Loucy (cell line): ENCODE measurements around the gene FHIT.

ENCODE experiments used
- H2AFZ ChIP-seq: fragments of 200-600 bp; sonication (generic); 2 replicates; pipeline ENCODE4 v1.6.0; 2016; ENCODE audit warnings: antibody characterized with exemption, mild to moderate bottlenecking, low read length, moderate library complexity
- H3F3A ChIP-seq: fragments of 200-600 bp; 2 replicates; pipeline ENCODE4 v1.6.0; 2016; ENCODE audit warnings: antibody characterized with exemption, low read depth, mild to moderate bottlenecking
- H3K27me3 ChIP-seq: fragments of 200-600 bp; sonication (generic); 2 replicates; pipeline ENCODE4 v1.6.1; 2014; ENCODE audit warnings: low read length, mild to moderate bottlenecking; ENCODE audit not compliant: insufficient read depth, poor library complexity, severe bottlenecking
- H3K36me3 ChIP-seq: fragments of 200-600 bp; sonication (generic); 2 replicates; pipeline ENCODE4 v1.6.1; 2016; ENCODE audit warnings: low read length; ENCODE audit not compliant: insufficient read depth
- H3K4me1 ChIP-seq: fragments of 200-600 bp; sonication (generic); 2 replicates; pipeline ENCODE4 v1.5.1; 2014; ENCODE audit warnings: low read length, mild to moderate bottlenecking; ENCODE audit not compliant: insufficient read depth, poor library complexity, severe bottlenecking
- H3K4me2 ChIP-seq: fragments of 200-600 bp; sonication (generic); 2 replicates; pipeline ENCODE4 v1.6.0; 2014; ENCODE audit warnings: antibody characterized with exemption, low read length, low read depth, mild to moderate bottlenecking; ENCODE audit not compliant: poor library complexity, severe bottlenecking
- H3K4me3 ChIP-seq: fragments of 200-600 bp; sonication (generic); 2 replicates; pipeline ENCODE4 v1.5.1; 2014; ENCODE audit warnings: low read length, mild to moderate bottlenecking, mixed read lengths; ENCODE audit not compliant: poor library complexity, severe bottlenecking
- H3K79me2 ChIP-seq: fragments of 200-600 bp; sonication (generic); 2 replicates; pipeline ENCODE4 v1.6.1; 2014; ENCODE audit warnings: low read length; ENCODE audit not compliant: insufficient read depth
- H3K9ac ChIP-seq: fragments of 200-600 bp; sonication (generic); 2 replicates; pipeline ENCODE4 v1.6.0; 2014; ENCODE audit warnings: mild to moderate bottlenecking, low read depth, low read length, moderate library complexity; ENCODE audit not compliant: poor library complexity, severe bottlenecking
- H3K9me2 ChIP-seq: fragments of 200-600 bp; sonication (generic); replicated peaks from 2 replicates; pipeline ENCODE4 v1.6.1; 2016; ENCODE audit warnings: low read depth, low read length, mixed read lengths
- H3K9me3 ChIP-seq: fragments of 200-600 bp; sonication (generic); 2 replicates; pipeline ENCODE4 v1.6.1; 2014; ENCODE audit warnings: mild to moderate bottlenecking, antibody characterized with exemption, low read length, low read depth; ENCODE audit not compliant: insufficient read depth
- H4K20me1 ChIP-seq: fragments of 200-600 bp; sonication (generic); 2 replicates; pipeline ENCODE4 v1.6.0; 2014; ENCODE audit warnings: antibody characterized with exemption, low read length, mild to moderate bottlenecking; ENCODE audit not compliant: insufficient read depth, poor library complexity, severe bottlenecking
- CTCF ChIP-seq: fragments of 200-600 bp; sonication (generic); conservative IDR thresholded peaks from 2 replicates; pipeline ENCODE4 v1.5.1; 2014; ENCODE audit warnings: mild to moderate bottlenecking, antibody characterized with exemption, low read length
- EZH2phosphoT487 ChIP-seq: fragments of 200-600 bp; IDR thresholded peaks from 2 replicates; pipeline ENCODE4 v1.6.1; 2018; ENCODE audit warnings: antibody characterized with exemption, mild to moderate bottlenecking, moderate library complexity, borderline replicate concordance

Gene FHIT

GRCh38 chr3:60424942-60425341, 826.3 kb downstream of the FHIT start:
- no peaks in the 10 kb centered on the region for H3K9me3 ChIP-seq
- H4K20me1 ChIP-seq: no peaks in the 10 kb centered on the region
- H3K4me3 ChIP-seq: no peak overlapping the region
- H2AFZ ChIP-seq: no peak overlapping the region
- H3K9me2 ChIP-seq: no peaks in the 10 kb centered on the region
- TF ChIP-seq CTCF (no peak), EZH2phosphoT487 (no peak)
- H3K36me3 ChIP-seq: no peaks in the 10 kb centered on the region
- no peaks in the 10 kb centered on the region for H3K79me2 ChIP-seq
- H3K4me1 ChIP-seq: peaks cover 12% of the 10 kb centered on the region
- no peak overlapping the region for H3K9ac ChIP-seq
- H3K27me3 ChIP-seq: no peaks in the 10 kb centered on the region
- H3F3A ChIP-seq: no peaks in the 10 kb centered on the region
- no peak overlapping the region for H3K4me2 ChIP-seq

- no peaks in the 10 kb centered on the region for H3K79me2 ChIP-seq
- no peaks in the 10 kb centered on the region for H3K27me3 ChIP-seq
- no peak overlapping the region for H3K4me2 ChIP-seq
- no peaks in the 10 kb centered on the region for H3F3A ChIP-seq
- H2AFZ ChIP-seq: no peak overlapping the region
- no peaks in the 10 kb centered on the region for H4K20me1 ChIP-seq
- TF ChIP-seq EZH2phosphoT487: no peak
- TF ChIP-seq CTCF: no peak
- H3K9me2 ChIP-seq: no peaks in the 10 kb centered on the region
- no peaks in the 10 kb centered on the region for H3K36me3 ChIP-seq
- no peaks in the 10 kb centered on the region for H3K9me3 ChIP-seq
- no peak overlapping the region for H3K4me3 ChIP-seq
- H3K9ac ChIP-seq: no peak overlapping the region
- peaks cover 3% of the 10 kb centered on the region for H3K4me1 ChIP-seq
Measured at GRCh38 chr3:60424034-60424433, 827.2 kb downstream of the FHIT start.

- Histone ChIP-seq H3K9me2 (no peaks in the 10 kb centered on the region), H3K36me3 (no peaks in the 10 kb centered on the region), H4K20me1 (no peaks in the 10 kb centered on the region), H3K4me3 (no peak overlapping the region), H3K9me3 (no peaks in the 10 kb centered on the region), H3K4me2 (no peak overlapping the region), H2AFZ (no peak overlapping the region), H3K4me1 (no peaks in the 10 kb centered on the region), H3K27me3 (no peaks in the 10 kb centered on the region), H3K9ac (no peak overlapping the region), H3F3A (no peaks in the 10 kb centered on the region), H3K79me2 (no peaks in the 10 kb centered on the region)
- TF ChIP-seq EZH2phosphoT487 (no peak), CTCF (no peak)
Measured at GRCh38 chr3:60423556-60423955, 827.7 kb downstream of the FHIT start.
